OCI-LY3 (cell line): ENCODE measurements around the gene LUC7L3.

ENCODE experiments used
- H2AFZ ChIP-seq: fragments of 200-600, 300-600 bp; shearing (Covaris generic); 2 replicates; pipeline ENCODE4 v1.6.0; 2014; ENCODE audit warnings: antibody characterized with exemption, low read depth, low read length
- H3K27ac ChIP-seq: fragments of 200-600, 300-600 bp; sonication (generic); 2 replicates; pipeline ENCODE4 v1.5.1; 2014; ENCODE audit warnings: mild to moderate bottlenecking, low read length, moderate library complexity, mixed read lengths
- H3K27me3 ChIP-seq: fragments of 200-600, 300-600 bp; sonication (generic); 2 replicates; pipeline ENCODE4 v1.6.1; 2014; ENCODE audit warnings: low read depth, low read length, mixed read lengths
- H3K36me3 ChIP-seq: fragments of 200-600, 300-600 bp; sonication (generic); replicated peaks from 2 replicates; pipeline ENCODE3; 2014; ENCODE audit warnings: low read depth, low read length, mixed read lengths
- H3K4me1 ChIP-seq: fragments of 300-600, 200-600 bp; sonication (generic); 2 replicates; pipeline ENCODE4 v1.6.1; 2014; ENCODE audit warnings: low read length, mixed read lengths
- H3K4me2 ChIP-seq: fragments of 200-600, 300-600 bp; sonication (generic); 2 replicates; pipeline ENCODE4 v1.6.1; 2014; ENCODE audit warnings: low read length, mixed read lengths
- H3K4me3 ChIP-seq: fragments of 300-600, 200-600 bp; sonication (generic); 2 replicates; pipeline ENCODE4 v1.5.1; 2014; ENCODE audit warnings: antibody characterized with exemption, mild to moderate bottlenecking, low read length, moderate library complexity
- H3K79me2 ChIP-seq: fragments of 300-600, 200-600 bp; shearing (Covaris generic); 2 replicates; pipeline ENCODE4 v1.6.1; 2014; ENCODE audit warnings: mild to moderate bottlenecking, low read length, mixed read lengths
- H3K9ac ChIP-seq: fragments of 300-600, 200-600 bp; shearing (Covaris generic); 2 replicates; pipeline ENCODE4 v1.6.0; 2014; ENCODE audit warnings: mild to moderate bottlenecking, low read length, moderate library complexity
- H3K9me3 ChIP-seq: fragments of 200-600, 300-600 bp; shearing (Covaris generic); 2 replicates; pipeline ENCODE4 v1.6.1; 2014; ENCODE audit warnings: low read length, mixed read lengths; ENCODE audit not compliant: insufficient read depth
- H4K20me1 ChIP-seq: fragments of 200-600, 300-600 bp; sonication (generic); 2 replicates; pipeline ENCODE4 v1.6.1; 2016; ENCODE audit warnings: low read length, mixed read lengths; ENCODE audit not compliant: insufficient read depth
- CTCF ChIP-seq: fragments of 200-600, 300-600 bp; sonication (generic); IDR thresholded peaks from 2 replicates; pipeline ENCODE4 v1.5.1; 2014; ENCODE audit warnings: antibody characterized with exemption, low read length, low read depth
- EZH2phosphoT487 ChIP-seq: fragments of 200-600 bp; shearing (Covaris generic); IDR thresholded peaks from 2 replicates; pipeline ENCODE4 v1.6.1; 2018; ENCODE audit warnings: antibody characterized with exemption, mixed run types, low read depth

LUC7L3 gene

GRCh38 chr17:50719144-50719923 lies at the start of gene LUC7L3:
TSS of gene LUC7L3 (plus strand) at chr17:50719603. CDS start at chr17:50719733, 130 bp downstream.
- Histone ChIP-seq H3K79me2 (peaks cover 53% of the 10 kb centered on the region), H2AFZ (peak within 1 kb of the TSS; percentile 65), H4K20me1 (peaks cover 45% of the 10 kb centered on the region), H3K36me3 (peaks cover 16% of the 10 kb centered on the region), H3K27me3 (no peaks in the 10 kb centered on the region), H3K4me2 (peak within 1 kb of the TSS; percentile 82), H3K9me3 (no peaks in the 10 kb centered on the region), H3K9ac (peak within 1 kb of the TSS; percentile 91), H3K27ac (peak within 1 kb of the TSS; percentile 86), H3K4me1 (peaks cover 19% of the 10 kb centered on the region), H3K4me3 (peak within 1 kb of the TSS; percentile 89)
- TF ChIP-seq CTCF: no peak
- TF ChIP-seq EZH2phosphoT487: no peak

GRCh38 chr17:50672071-50672470 lies 47.3 kb upstream of the LUC7L3 start:
- H3K36me3 ChIP-seq: no peaks in the 10 kb centered on the region
- no peaks in the 10 kb centered on the region for H3K79me2 ChIP-seq
- H3K4me3 ChIP-seq: no peak overlapping the region
- no peaks in the 10 kb centered on the region for H3K4me1 ChIP-seq
- H3K27ac ChIP-seq: no peak overlapping the region
- no peak overlapping the region for H3K4me2 ChIP-seq
- H3K9me3 ChIP-seq: no peaks in the 10 kb centered on the region
- H3K9ac ChIP-seq: no peak overlapping the region
- no peaks in the 10 kb centered on the region for H4K20me1 ChIP-seq
- H3K27me3 ChIP-seq: no peaks in the 10 kb centered on the region
- TF ChIP-seq EZH2phosphoT487: no peak
- no peak for TF ChIP-seq CTCF
- H2AFZ ChIP-seq: no peak overlapping the region

- no peak overlapping the region for H3K4me3 ChIP-seq
- H2AFZ ChIP-seq: no peak overlapping the region
- no peaks in the 10 kb centered on the region for H3K79me2 ChIP-seq
- no peaks in the 10 kb centered on the region for H3K27me3 ChIP-seq
- no peaks in the 10 kb centered on the region for H3K36me3 ChIP-seq
- H3K4me1 ChIP-seq: no peaks in the 10 kb centered on the region
- no peak overlapping the region for H3K9ac ChIP-seq
- no peaks in the 10 kb centered on the region for H4K20me1 ChIP-seq
- TF ChIP-seq CTCF (no peak), EZH2phosphoT487 (no peak)
- H3K9me3 ChIP-seq: no peaks in the 10 kb centered on the region
- H3K4me2 ChIP-seq: no peak overlapping the region
- no peak overlapping the region for H3K27ac ChIP-seq
These were observed 46.4 kb upstream of the LUC7L3 start for GRCh38 chr17:50672831-50673551.

GRCh38 chr17:50675190-50675589 lies 44.2 kb upstream of the LUC7L3 start:
- Histone ChIP-seq H3K4me1 (no peaks in the 10 kb centered on the region), H2AFZ (no peak overlapping the region), H3K27ac (no peak overlapping the region)

More at GRCh38 chr17:50675190-50675589, 44.2 kb upstream of the LUC7L3 start:
- Histone ChIP-seq H3K9ac (no peak overlapping the region), H3K36me3 (no peaks in the 10 kb centered on the region), H3K27me3 (no peaks in the 10 kb centered on the region; the same call in 1 of the 2 replicates), H3K4me2 (no peak overlapping the region), H3K4me3 (no peak overlapping the region), H3K9me3 (no peaks in the 10 kb centered on the region), H3K79me2 (no peaks in the 10 kb centered on the region), H4K20me1 (no peaks in the 10 kb centered on the region)
- no peak for TF ChIP-seq EZH2phosphoT487
- no peak for TF ChIP-seq CTCF
